GM13976 (cell line): ENCODE results near the gene ADAMTS13.

Experiments used
- DNase-seq: peaks from one replicate; pipeline ENCODE4 v3.0.0; 2012; ENCODE audit warnings: low spot score
- in situ Hi-C: fragments of 300-500 bp; cut with MboI; formaldehyde crosslinking; loops from one replicate; pipeline ENCODE4 v1.12.0; 2022; ENCODE audit warnings: low sequenced_read_pairs, mixed read lengths, inconsistent platforms; ENCODE audit not compliant: unreplicated experiment
- TF ChIP-seq, protein P1 (sequence below): IDR thresholded peaks from 2 replicates; pipeline ENCODE4 v1.5.1; 2012; ENCODE audit warnings: borderline replicate concordance, mild to moderate bottlenecking; ENCODE audit not compliant: insufficient read depth; ENCODE audit errors: extremely low read depth, missing control alignments, control extremely low read depth

ADAMTS13 gene

DNA sequence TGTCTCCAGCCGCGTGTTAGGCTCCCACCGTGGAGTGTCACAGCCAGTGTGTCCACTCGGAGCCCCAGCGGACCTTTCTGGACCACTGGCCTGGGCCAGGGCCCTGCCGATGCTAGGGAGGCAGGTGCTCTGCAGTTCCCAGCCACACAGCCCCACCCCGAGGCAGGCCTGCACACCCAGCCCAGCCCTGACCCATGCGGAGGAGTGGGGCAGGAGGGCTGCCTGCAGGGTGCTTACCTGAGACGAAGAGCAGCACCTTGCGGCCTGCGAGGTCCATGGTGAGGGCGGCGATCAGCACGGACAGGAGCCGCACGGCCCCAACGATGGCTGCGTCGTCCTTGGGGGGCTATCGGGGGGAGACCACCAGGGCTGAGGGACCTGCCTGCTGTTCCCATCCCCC, 51.6 kb downstream of the ADAMTS13 start:
- TF ChIP-seq, protein P1, sequence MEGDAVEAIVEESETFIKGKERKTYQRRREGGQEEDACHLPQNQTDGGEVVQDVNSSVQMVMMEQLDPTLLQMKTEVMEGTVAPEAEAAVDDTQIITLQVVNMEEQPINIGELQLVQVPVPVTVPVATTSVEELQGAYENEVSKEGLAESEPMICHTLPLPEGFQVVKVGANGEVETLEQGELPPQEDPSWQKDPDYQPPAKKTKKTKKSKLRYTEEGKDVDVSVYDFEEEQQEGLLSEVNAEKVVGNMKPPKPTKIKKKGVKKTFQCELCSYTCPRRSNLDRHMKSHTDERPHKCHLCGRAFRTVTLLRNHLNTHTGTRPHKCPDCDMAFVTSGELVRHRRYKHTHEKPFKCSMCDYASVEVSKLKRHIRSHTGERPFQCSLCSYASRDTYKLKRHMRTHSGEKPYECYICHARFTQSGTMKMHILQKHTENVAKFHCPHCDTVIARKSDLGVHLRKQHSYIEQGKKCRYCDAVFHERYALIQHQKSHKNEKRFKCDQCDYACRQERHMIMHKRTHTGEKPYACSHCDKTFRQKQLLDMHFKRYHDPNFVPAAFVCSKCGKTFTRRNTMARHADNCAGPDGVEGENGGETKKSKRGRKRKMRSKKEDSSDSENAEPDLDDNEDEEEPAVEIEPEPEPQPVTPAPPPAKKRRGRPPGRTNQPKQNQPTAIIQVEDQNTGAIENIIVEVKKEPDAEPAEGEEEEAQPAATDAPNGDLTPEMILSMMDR, result no peak
- no peak for DNase-seq
- in situ Hi-C loops, result no loop called here

DNA sequence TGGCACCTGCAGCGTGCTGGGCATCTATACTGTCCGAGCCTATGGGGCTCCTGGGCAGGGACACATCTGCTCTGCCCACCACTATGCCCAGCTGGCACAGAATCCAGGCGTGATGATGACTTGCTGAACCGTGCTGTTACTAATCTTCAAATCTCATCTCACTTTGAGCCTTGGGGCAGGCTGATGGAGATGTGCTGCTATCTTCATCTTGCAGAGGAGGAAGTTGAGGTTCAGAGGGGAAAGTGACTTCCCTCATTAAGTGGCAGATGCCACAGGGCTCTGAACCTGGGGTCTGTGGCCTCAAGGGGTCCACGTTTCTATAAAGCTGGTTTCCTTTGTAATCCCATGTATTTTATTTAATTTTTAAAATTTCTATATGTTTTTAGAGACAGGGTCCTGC, 52.0 kb downstream of the ADAMTS13 start:
- in situ Hi-C loops, result no loop called here
- no peak for DNase-seq
- TF ChIP-seq, protein P1, result no peak

DNA sequence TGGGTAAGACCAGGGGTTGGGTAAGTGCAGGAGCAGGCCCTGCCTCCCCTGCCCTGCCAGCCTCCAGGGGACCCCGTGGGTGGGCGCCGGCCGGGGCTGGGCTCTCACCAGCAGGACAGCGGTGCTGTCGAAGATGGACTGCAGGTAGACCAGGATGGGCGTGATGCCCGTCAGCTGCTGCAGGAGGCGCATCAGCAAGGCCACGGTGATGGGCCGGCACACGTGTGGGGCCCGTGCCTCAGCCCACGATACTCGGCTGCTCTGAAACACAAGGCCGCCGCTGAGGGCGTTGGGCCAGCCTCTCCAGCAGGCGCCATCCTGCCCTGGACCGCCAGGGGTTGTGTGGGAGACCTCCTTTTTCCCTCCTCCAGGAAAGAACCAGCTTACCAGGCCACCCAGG, 52.7 kb downstream of the ADAMTS13 start:
- no peak for DNase-seq
- TF ChIP-seq, protein P1, result no peak
- in situ Hi-C loops, result loop anchor here (25.0 kb wide), 1 partner anchor 288 kb away; no protein-coding TSS in a partner anchor

DNA sequence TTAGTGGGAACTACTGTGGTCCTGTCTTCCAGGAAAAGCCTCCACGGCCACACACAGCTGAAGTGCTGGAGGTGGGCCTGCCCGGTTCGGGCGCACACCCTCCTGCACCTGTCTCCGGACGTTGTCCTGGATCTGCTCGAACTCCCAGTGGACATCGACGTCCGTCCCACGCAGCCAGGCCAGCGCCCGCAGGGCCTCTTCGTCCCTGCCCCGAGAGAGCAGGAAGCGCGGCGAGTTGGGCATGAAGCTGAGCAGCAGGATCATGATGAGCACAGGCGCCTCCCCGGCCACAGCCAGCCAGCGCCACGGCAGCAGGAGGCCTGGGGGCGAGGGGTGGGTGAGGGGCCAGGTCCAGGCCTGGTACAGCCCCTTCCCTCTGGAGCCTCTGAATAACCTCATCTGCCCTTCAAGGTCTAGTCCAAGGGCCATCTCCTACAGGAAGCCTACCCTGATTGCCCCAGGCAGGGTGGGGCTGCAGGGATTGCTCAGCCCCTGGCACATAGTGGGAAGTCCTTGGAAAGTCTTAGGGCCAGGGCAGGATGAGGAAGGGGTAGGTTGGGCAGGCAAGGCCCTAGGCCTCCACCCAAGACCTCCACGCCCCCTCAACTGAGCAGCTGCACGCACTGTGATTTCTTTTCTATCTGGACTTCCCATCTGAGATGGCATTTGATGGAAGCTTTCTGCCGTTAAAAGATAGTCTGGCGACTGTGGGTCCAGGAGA, 53.3 kb downstream of the ADAMTS13 start:
- in situ Hi-C loops, result loop anchor here (25.0 kb wide), 1 partner anchor 288 kb away; no protein-coding TSS in a partner anchor
- TF ChIP-seq, protein P1, result no peak
- DNase-seq, result no peak

DNA sequence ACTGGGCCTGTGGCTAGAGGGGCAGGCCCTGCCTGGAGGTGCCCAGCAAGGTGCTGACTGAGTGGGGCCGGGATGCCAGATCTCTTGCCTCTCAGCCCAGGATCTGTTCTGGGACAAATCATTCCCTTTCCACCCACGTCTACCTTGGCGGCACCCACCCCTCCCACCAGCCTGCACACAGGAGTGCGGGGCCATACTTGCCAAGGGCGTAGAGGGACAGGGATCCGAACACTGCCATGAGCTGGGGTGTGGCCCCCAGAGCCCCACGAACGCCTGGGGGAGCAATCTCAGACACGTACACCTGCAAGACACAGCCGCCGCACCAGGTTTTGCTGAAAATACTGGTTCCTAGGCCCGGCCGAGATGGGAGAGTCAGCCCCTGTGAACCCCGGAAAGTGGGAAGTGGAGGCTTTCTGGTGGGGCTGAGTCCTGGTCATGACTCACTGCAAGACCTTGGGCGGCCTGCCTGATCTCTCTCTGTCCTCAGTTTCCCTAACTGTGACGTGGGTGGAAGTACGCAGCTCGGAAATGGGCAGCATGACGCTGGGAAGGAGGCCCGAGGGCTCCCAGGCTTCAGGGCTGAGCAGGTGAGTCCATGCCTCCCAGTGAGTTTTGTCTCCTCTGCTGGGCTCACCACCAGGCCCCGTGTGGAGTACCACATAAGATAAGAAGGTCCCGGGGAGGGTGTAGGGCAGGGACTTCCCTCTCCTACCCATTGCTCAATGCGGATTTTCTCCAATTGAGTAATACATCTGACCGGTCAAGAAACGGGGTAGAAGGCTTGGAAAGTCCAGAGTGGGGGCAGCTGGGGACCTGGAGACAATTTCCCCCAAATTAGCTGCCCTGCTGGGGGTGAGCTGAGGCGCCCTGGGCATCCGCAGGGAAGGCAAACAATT, 54.1 kb downstream of the ADAMTS13 start:
- TF ChIP-seq, protein P1, result no peak
- no peak for DNase-seq
- in situ Hi-C loops, result loop anchor here (25.0 kb wide), 1 partner anchor 289 kb away; no protein-coding TSS in a partner anchor

DNA sequence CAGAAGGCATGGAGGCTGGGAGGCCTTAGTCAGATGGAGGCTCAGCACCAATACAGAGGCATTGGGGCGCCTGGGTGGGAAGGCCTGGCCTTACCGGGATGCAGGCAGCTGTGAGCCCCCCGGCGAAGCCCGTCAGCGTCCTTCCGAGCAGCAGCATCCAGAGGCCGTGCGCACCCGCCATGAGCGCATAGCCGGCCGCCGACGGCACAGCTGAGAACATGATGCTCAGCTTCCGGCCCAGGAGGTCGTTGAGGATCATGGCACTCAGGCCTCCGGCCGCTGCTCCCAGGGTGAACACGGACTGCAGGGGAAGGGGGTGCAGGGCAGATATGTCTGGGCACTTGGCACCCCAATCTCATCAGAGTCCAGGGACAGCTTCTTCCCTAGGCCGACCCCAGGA, 54.8 kb downstream of the ADAMTS13 start:
- TF ChIP-seq, protein P1, result no peak

More for the DNA sequence above, 54.8 kb downstream of the ADAMTS13 start:
- in situ Hi-C loops, result loop anchor here (25.0 kb wide), 1 partner anchor 290 kb away; no protein-coding TSS in a partner anchor
- no peak for DNase-seq
